SHP77 (cell line): Measurements from ENCODE around the gene PJA1.

Source experiments
- DNase-seq, 2 experiments: peaks; one replicate each; lab custom pipeline; 2025; lab: John Stamatoyannopoulos, UW

Gene PJA1

DNA sequence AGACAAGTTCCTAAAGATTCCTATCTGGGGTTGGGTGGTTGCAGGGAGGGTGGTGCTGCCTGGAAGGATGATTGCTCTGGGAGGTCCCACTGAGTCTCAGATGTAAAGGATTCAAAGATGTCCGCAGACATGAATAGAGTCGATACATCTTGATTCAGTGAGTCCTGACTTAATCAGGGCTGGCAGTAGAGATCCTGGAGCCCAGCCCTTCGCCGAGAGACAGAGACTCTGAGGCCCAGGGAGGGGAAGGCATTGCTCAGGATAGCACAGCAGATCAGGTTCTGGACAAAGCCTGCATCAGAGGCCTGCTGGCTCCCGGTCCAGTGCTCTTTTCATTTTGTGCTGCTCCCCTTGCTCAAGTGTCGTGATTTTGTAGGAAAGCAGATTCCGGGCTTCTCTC, 21.7 kb downstream of the PJA1 start:
- DNase-seq, result no peak

DNA sequence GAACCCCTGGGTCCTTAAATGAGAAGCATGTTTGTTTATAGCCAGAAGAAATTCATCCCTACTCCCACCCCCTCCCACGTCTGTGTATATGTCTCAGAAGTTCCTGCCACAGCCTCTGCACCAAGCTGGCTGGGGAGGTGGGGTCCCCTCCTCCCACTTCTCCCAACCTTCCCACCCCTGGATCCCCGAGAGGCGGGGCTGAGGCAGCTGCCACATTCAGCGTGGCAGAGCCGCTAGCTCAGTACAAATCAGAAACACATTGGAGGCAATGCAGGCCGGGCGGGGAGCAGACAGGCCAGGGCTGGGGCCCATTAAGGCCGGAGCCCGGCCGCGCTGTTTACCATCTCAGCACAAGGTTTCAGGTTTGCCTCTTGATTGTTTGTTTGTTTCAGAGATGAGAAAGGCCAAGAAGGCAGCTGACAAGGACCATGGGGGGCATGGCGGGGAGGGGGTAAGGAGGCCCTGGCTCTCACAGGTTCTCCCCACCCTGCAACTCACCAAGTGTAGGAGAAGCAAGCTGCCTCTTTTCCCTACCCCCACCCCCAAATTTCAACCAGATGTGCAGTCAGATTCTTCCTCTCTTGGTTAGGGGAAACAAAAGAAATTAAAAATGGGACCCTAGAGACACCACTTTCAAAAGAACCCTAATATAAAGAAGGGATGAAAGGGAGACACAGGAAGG, 22.3 kb downstream of the PJA1 start:
- no peak for DNase-seq

DNA sequence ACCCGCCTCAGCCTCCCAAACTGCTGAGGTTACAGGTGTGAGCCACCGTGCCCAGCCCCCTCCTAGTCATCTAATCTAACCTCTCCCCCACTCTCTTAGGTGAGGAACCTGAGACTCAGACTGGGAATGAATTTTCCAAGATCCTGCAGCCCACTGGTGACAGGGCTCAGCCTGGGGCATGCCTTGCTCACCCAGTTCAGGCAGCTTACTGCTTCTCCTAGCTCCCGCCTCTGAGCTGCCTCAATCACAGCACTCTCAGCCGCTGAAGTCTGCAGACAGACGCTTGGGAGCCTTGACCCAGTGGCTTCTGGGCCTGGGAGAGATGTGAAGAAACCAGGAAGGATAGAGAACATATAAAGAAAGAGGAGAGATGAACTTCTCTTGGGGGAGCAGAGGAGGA, 24.4 kb downstream of the PJA1 start:
- DNase-seq, result no peak

DNA sequence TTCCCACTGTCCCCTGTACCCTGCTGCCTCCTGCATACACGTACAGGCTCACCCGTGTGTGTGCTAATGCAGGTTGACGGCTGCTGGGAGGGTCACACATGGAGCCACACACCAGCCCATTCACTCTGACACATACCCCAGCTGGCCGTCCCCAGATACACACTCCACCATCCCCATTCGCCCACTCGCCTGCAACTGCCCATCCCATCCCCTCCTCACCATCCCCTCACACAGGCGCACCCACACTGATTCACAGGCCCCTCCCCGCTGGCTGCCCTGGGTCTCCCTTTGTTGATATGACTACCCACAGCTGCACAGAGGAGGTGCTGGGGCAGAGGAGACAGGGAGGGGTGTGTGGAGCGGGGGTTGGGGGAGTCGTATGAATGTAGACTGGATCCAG, 25.7 kb downstream of the PJA1 start:
- DNase-seq, result no peak

DNA sequence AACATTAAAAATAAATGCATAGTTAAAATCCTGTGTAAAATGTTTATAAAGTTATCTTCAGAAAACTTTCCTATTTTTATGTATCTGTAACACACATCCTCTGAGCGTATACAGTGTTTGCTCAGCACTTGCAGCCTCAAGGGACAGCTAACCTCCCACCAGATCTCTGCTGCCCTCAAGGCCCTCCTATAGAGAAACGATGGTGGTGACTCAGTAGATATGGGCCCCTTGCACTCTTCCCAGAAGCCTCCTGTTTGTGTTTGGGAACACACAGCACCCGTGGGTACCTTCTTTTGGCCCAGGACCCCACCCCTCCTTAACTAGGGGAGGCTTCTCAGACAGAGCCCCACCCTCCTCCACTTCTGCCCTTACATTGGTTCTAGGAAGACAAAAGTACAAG, 26.7 kb downstream of the PJA1 start:
- no peak for DNase-seq

DNA sequence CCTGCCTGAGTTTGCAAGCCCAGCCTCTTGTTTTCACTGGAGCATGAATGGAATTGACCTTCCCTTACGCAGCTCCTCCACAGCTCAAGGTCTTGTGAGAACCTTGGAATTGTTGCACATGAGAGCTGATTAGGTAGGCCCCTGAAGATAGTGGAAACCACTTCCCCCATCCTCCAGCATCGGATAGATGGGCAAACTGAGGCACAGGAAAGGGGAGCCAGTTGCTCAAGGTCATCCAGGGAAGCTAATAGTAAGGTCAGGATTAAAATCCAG, 27.2 kb downstream of the PJA1 start:
- DNase-seq, result no peak

DNA sequence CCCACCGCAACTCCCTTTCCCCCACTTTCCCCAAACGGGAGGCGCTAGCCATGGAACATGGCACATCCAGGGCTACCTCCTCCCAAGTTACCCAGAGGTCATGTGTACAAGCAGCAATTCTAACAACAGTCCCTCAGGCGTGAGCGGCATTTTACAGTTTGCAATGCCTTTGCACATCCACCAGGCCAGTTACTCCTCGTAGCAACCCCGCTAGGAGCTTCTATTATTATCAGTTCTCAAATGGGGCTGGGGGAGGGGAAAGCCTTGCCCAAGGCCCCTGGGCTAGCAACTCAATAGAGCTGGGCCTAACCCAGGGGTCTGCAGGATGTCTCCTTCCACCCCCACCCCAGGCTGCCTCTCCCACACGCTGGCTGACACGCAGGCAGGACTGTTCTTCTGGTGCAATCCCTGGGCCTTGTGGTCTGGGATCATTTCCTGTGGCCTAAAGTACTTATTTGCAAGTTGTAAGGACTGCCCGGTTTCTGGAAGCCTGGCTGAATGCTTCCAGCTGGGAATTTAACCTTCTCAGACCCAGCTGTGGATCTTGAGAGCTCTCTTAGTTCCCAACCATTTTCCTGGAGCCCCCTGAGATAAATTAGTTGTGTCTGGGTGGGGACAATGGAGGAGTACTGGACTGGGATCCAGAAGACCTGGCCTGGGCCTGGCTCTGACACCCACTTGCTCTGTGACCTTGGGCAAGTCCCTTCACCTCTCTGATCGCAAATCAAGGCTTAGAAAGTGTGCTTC, 27.7 kb downstream of the PJA1 start:
- DNase-seq, result no peak

DNA sequence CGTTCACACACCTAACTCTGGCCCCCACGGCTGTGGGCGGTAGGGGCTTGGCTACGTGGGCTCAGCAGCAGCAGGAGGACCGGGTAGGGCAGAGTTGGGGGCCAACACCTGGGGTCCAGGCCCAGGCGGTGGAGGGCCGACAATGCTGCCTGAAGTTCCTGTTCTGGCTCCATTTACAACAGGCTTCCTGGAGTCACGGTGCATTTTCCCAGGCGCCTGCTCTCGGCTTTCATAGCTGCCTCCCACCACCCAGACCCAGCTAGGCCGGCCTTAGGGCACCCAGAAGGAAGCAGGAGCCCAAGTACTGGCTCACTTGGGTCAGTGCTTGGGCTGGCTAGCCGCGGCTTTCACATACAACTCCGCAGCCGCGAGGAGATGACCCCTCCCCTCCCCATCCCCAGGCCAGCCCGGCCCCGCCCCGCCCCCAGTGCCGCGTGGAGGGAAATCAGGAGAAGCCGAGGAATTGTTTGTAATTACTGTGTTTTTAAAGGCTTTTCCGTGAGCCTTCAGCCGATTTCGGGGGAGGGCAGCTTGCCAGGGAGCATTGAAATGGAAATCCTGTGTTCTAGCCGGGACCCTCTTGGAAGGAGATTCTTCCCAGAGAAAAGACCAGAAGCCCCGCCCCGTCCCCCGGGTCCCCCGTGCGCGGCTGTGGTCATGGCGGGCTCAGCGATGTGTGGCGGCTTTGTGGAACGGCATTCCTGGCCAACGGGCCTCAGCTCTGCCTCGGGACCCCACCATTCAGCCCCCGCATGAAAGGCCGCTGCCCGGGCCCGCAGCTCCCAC, 28.5 kb downstream of the PJA1 start:
- DNase-seq, result no peak

DNA sequence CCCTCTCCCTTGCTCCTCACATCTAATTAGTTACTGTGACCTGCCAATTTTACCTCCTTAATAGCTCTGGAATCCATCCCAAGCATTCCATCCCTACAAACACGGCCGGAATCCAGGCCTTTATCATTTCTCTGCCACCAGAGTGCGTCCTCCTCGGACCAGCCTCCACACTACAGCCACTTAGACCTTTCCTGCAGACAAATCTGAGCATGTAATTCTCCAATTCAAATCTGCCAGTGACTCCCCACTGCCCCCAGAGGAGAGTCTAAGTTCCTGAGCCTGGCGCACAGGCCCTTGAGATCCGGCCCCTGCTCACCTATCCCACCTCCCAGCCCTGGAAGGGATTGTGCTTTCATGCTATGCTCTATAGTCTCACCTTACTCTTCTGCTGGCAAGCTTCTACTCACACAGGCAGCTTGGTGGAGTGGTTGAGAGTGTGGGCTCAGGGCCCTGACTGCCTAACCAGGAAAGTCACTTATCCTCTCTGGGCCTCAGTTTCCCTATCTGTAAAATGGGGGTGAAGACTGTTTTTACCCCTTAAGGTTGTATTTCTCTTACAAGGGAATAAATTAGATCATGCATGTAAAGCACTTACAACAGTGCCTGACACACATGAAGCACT, 31.2 kb downstream of the PJA1 start:
- peak; percentile 16 to 21 for DNase-seq

DNA sequence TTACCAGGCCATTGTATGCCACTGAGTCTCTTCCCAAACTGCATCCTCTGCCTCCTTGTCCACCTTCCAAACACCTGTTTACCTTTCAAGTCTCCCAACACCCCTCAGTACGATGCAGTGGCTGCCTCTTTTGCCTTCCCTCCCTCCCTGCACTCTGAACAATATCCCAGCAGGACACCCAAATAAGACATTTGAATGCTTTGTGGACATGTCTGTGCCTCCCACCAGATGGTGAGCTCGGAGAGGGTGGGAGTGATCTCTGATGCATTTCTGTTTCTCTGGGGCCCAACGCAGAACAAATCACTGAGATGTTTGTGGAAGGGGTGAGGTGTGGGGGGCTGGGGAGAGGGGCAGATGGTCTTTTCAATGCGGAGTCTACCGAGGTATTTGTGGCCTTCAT, 33.4 kb downstream of the PJA1 start:
- DNase-seq, result no peak

DNA sequence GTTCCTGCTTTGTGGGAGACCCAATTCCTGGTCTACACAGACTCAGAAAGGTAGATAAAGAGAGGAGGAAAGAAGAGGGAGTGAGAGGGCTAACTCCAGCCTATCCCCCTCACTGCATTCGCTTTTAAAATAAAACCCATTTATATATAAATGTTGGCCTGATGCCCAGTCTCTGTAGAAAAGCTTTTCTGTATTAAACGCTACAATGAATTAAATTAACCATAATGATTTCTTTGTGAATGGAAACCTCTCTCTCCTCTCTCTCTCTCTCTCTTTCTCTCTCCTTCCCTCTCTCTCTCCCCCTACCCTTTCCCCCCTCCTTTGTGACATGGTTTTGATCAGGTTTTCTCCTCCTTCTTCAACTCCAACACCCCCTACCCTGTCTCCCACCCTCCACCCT, 34.8 kb downstream of the PJA1 start:
- DNase-seq, result no peak

DNA sequence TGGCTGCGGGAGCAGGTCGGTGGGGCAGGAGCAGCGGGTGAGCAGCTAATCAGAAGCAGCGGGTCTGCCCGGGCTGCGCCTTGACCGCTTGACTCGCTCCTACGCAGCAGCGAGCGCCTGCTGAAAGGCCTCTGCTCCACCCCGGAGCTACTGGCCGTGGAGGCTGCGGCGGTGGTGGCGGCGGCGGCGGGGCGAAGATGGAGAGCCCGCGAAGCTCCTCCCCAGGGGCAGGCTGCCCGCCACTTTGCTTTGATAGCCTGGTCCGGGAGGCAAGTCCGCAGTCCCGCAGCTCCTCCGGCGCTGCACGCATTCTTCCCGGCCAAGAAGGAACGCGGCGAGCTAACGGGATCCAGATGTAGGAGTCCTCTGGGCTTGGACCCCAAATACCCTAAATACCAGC, 36.7 kb downstream of the PJA1 start:
- no peak for DNase-seq

DNA sequence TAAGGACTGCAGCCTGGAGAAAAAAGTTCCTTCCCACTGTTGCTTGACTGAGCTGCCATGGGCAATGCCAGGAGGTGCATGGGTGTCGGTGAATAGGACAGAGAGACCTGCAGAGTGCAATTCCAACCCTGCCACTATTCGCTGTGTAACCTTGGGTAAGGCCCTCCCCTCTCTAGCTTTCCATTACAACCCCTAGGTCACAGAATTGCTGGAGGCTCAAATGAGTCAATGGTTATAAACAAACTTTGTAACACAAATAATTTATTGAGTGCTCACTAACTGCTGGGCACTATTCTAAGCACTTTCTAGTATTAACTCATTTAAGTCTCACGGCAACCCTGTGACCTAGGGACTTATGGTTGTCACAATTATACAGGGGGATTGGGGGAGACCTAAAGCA, 37.8 kb downstream of the PJA1 start:
- no peak for DNase-seq

DNA sequence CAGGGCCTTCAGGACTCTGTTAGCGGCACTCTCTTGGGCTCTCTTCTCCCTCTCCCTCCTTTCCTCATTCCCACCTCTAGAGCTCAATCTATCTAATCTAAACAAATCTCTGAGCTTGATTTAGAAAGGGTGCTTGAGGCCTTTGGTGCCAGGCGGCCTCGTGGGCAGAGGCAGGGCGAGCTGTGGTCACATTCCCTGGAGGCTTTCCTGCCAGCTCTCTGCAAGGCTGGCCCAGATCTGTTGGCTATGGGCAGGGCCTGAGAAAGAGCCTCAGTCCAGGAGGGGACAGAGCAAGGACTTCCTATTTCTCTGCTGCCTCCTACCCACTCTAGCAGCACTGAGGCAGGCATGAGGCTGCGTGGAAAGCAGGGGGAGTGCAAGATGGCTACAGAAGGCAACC, 38.6 kb downstream of the PJA1 start:
- no peak for DNase-seq

DNA sequence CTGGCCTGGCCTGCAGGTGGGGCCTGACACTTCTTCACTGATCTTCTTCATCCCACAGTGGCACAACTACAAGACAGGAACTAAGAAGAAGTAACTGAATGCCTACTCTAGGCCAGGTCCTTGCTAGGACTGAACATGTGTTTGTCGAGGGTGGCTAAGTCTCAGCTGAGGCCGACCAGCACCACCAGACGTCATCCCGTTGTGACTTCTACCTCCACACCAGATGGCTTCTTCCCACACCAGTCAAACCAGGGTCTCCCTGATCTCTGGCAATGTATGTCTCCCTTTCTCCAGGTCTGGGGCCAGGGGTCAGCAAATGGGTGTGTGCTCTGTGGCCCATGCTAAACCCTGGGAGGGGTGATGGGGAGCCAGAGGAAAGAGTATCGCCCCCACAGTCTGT, 40.2 kb downstream of the PJA1 start:
- DNase-seq, result no peak

DNA sequence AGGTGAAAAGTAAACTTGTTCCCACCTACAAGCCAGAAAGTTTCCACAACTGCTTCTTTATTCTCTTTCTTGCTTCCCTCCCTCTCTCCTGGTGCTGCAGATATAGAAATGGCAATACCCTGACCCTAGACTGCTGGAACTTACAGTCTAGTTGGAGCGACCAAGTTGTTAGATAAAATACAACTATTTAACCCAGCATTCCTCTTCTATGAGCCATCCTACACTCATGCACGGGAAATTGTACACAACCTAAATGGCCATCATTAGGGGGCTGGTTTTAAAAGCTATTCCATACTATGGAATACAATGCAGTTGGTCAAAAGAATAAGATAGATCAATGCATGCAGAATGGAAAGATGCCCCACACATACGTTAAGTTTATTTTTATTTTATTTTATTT, 41.1 kb downstream of the PJA1 start:
- DNase-seq, result no peak

DNA sequence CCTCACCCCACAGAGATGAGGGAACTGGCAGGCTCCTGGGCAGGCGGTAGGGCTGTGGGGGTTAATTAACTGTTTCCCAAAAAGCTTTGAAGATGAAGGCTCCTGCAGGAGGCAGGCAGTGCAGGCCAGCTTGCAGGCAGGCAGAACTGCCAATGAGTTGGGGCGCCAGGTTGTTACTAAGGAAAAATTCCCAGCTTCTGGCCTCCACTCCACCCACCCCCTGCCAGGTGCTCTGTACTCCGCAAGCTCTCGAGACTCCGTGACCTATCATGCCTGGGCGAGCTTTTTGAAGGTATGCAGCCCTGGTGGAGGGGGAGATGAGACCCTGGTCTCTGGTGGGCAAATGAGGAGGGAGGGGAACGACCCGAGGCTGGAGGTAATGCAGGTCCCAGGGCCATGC, 41.8 kb downstream of the PJA1 start:
- DNase-seq, result no peak

DNA sequence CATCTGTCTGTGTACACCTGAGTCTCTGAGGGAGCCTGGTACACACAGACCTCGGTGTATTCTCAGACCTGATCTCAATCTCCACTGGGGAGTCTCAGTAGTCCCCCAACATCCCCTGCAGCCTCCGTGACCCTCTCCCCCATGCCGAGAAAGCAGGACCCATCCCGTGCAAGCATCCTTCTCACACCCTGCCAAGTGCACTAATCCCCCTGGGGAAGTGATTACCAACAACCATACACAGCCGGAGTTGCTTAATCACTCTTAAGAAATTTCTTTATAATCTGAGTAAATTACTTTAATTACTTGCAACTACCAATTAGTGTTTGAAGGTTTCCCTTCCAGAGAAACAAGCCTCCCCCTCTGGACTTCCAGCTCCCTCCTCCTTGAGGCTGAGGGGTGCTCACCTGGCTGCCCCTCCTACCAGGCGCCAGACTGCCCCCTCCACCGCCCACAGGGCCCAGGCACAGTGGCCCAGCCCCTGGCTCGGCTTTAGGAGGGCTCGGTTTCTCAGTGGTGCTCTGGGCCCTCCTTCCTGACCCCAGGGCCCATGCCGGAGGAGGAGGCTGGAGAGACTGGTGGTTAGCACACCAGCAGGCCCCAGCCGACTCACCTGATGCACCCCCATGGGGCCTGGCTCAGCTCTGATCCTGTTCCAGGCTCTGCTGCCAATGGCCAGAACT, 43.8 kb downstream of the PJA1 start:
- no peak for DNase-seq

DNA sequence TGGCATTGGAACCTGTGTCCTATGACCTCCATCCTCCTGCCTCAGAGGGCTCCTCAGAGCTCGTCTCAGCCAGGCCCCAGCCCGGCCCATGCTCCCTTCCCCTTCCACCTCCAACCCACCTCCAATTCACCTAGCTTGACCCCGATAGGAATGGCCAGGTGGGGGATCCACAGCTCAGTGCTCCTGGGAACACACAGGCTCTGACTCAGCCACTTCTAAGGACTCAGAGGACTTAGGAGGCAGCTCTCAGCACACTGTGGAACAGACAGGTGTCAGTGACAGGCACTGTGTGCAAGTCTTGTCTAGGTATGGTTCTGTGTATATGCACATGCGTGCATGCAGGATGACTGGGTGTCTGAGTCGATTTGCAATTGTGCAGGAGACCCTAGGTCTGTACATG, 44.8 kb downstream of the PJA1 start:
- DNase-seq, result no peak

DNA sequence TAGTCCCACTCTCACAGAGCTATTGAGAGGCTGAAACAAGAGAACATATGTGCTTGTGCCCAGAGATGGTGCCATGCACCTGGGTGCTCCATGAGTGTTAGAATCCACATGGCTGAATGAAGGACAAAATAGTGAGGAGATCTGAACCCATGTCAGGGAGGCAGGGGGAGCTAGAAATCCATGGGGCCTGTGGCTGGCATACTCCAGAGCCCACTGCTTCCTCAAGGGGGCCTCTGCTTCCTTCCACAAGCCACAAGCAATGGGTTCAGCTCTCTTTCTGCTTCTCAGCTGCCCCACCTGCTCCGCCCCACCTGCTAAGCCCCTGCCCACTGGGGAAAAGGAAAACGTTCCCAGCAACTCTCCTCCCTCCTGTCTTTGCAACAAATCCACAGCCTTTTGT, 46.1 kb downstream of the PJA1 start:
- DNase-seq, result no peak

DNA sequence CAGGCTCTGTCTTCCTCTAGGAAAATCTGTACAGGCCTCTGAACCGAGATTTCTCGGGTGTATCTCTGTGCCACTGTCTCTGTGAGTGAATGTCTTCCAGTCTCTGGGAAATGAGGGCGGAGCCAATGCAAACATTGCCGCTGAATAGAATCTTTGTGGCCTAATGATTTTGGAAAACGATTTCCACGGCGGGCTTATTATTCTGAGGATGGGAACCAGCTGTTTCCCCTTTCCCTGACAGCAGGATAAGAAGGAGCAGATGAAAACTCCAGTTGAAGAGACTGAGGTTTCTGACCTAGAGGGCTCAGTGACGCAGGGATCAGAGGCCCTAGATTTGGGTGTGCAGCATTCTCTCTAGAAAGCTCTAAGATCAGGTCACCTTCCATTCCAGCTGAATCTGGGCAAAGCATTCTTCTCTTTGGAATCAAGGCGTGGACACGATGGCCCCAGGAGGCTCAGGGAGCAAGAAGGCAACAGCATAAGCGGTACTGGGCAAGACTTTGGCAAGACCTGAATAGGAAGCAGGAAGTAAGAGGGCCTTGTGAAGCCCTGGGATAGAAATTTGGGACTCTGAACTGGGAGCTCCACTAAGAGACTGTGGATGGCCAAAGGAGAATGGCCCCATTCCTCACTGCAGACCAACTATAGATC, 47.3 kb downstream of the PJA1 start:
- DNase-seq, result no peak

DNA sequence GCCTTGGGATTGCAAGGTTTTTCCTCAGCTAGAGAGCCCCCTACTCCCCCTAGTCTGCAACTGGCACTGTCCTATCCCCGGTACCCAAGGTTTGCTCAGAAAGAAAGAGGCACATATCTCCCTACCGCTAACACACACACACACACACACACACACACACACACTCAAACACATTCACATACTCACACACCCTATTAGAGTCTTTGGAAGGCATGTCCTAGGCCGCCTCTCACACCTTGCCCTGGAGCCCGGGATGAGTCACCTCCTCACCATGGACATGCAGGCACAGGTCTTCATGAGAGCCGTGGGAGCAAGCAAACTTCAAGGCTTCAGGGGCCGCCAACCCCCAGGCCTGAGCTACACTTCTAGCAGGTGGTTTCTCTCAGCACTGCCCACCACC, 49.2 kb downstream of the PJA1 start:
- no peak for DNase-seq
